GM23338 (cell line): ENCODE measurements around the gene PLEKHJ1. TPM values are rescaled to one million over a fixed set of nuclear protein-coding genes. Genes with fewer than 3 reads are reported as not detected.

ENCODE experiments used
- ATAC-seq: fragments of 200-7000 bp; cut with Tn5 transposase; 3 replicates; pipeline ENCODE4 v1.9.1; 2020
- DNase-seq: peaks from one replicate; pipeline ENCODE4 v3.0.0-alpha.2; 2015; ENCODE audit warnings: low spot score
- H2AFZ ChIP-seq: fragments of 200-600 bp; sonication (generic); 2 replicates; pipeline ENCODE4 v1.8.0; 2016; ENCODE audit warnings: antibody characterized with exemption, mild to moderate bottlenecking, moderate library complexity
- H3F3A ChIP-seq: fragments of 200-600 bp; sonication (generic); replicated peaks from 2 replicates; pipeline ENCODE4 v1.8.0; 2017; ENCODE audit warnings: antibody characterized with exemption, mixed run types, low read depth
- H3K27ac ChIP-seq: fragments of 200-600 bp; sonication (generic); 2 replicates; pipeline ENCODE4 v1.6.1; 2016; ENCODE audit warnings: low read depth
- H3K27me3 ChIP-seq: fragments of 200-600 bp; sonication (generic); 2 replicates; pipeline ENCODE4 v1.8.0; 2016; ENCODE audit warnings: mild to moderate bottlenecking, mixed run types, moderate library complexity; ENCODE audit not compliant: insufficient read depth
- H3K36me3 ChIP-seq: fragments of 200-600 bp; sonication (generic); 2 replicates; pipeline ENCODE4 v1.8.0; 2016; ENCODE audit warnings: mild to moderate bottlenecking; ENCODE audit not compliant: insufficient read depth
- H3K4me1 ChIP-seq: fragments of 200-600 bp; sonication (generic); 2 replicates; pipeline ENCODE4 v1.8.0; 2016; ENCODE audit warnings: mild to moderate bottlenecking, moderate library complexity; ENCODE audit not compliant: insufficient read depth
- H3K4me2 ChIP-seq: fragments of 200-600 bp; sonication (generic); 2 replicates; pipeline ENCODE4 v1.7.1; 2017; ENCODE audit warnings: mixed run types
- H3K4me3 ChIP-seq: fragments of 200-600 bp; sonication (generic); 2 replicates; pipeline ENCODE4 v1.6.1; 2016; ENCODE audit warnings: mixed run types
- H3K79me2 ChIP-seq: fragments of 200-600 bp; sonication (generic); replicated peaks from 2 replicates; pipeline ENCODE4 v1.8.0; 2017; ENCODE audit warnings: mild to moderate bottlenecking; ENCODE audit not compliant: insufficient read depth
- H3K9me2 ChIP-seq: fragments of 200-600 bp; sonication (generic); 2 replicates; pipeline ENCODE4 v1.8.0; 2017; ENCODE audit not compliant: insufficient read depth
- H4K20me1 ChIP-seq: fragments of 200-600 bp; sonication (generic); replicated peaks from 2 replicates; pipeline ENCODE4 v1.8.0; 2017; ENCODE audit warnings: mild to moderate bottlenecking; ENCODE audit not compliant: insufficient read depth
- H3K27ac Mint-ChIP-seq: 2 replicates; pipeline ENCODE4 v1.8.0; 2020; ENCODE audit warnings: inconsistent platforms, mild to moderate bottlenecking, moderate library complexity, mixed read lengths
- H3K27me3 Mint-ChIP-seq: 3 replicates; pipeline ENCODE4 v1.8.0; 2022; ENCODE audit warnings: low read depth, mild to moderate bottlenecking, moderate library complexity, mixed read lengths, inconsistent platforms; ENCODE audit not compliant: insufficient read depth, poor library complexity
- H3K36me3 Mint-ChIP-seq: 3 replicates; pipeline ENCODE4 v1.8.0; 2021; ENCODE audit warnings: low read depth, mild to moderate bottlenecking, inconsistent platforms, moderate library complexity, mixed read lengths
- H3K4me1 Mint-ChIP-seq: 3 replicates; pipeline ENCODE4 v1.8.0; 2020; ENCODE audit warnings: mild to moderate bottlenecking, inconsistent platforms, mixed read lengths
- H3K4me3 Mint-ChIP-seq: 3 replicates; pipeline ENCODE4 v1.8.0; 2021; ENCODE audit warnings: moderate library complexity, mild to moderate bottlenecking, inconsistent platforms, mixed read lengths
- H3K9me3 Mint-ChIP-seq: 3 replicates; pipeline ENCODE4 v1.8.0; 2020; ENCODE audit warnings: moderate library complexity, mild to moderate bottlenecking, inconsistent platforms, mixed read lengths
- CREB1 ChIP-seq: fragments of 250-450 bp; sonication (Bioruptor Pico); IDR thresholded peaks from 2 replicates; pipeline ENCODE4 v1.5.0; 2020; ENCODE audit warnings: low read depth, mild to moderate bottlenecking, moderate library complexity
- CTCF ChIP-seq, 2 experiments: fragments of 200-600 bp in 1 of 2; sonication (generic) in 1 of 2; conservative IDR thresholded peaks; 2 replicates each; pipeline versions ENCODE4 v1.5.1 to v1.6.1; 2016 to 2017; ENCODE audit warnings: antibody characterized with exemption in 2 of 2, low read depth in 2 of 2, mild to moderate bottlenecking in 2 of 2, moderate library complexity in 1 of 2
- EZH2 ChIP-seq: fragments of 200-600 bp; sonication (generic); IDR thresholded peaks from one replicate; pipeline ENCODE4 v1.8.0; 2017; ENCODE audit warnings: antibody characterized with exemption, mild to moderate bottlenecking, low read depth; ENCODE audit not compliant: unreplicated experiment
- EZH2phosphoT487 ChIP-seq: fragments of 200-600 bp; sonication (generic); IDR thresholded peaks from one replicate; pipeline ENCODE4 v1.8.1; 2018; ENCODE audit warnings: antibody characterized with exemption; ENCODE audit not compliant: unreplicated experiment
- JUNB ChIP-seq: IDR thresholded peaks from one replicate; pipeline ENCODE4 v1.6.1; 2016; ENCODE audit warnings: antibody characterized with exemption; ENCODE audit not compliant: unreplicated experiment
- NANOG ChIP-seq: IDR thresholded peaks from 2 replicates; pipeline ENCODE4 v1.6.1; 2016; ENCODE audit warnings: antibody characterized with exemption, borderline replicate concordance
- POLR2AphosphoS5 ChIP-seq: IDR thresholded peaks from 2 replicates; pipeline ENCODE4 v1.6.1; 2016; ENCODE audit warnings: antibody characterized with exemption, low read depth
- REST ChIP-seq: IDR thresholded peaks from one replicate; pipeline ENCODE4 v1.6.1; 2018; ENCODE audit warnings: antibody characterized with exemption; ENCODE audit not compliant: unreplicated experiment
- STAT1 ChIP-seq: IDR thresholded peaks from one replicate; pipeline ENCODE4 v1.6.1; 2016; ENCODE audit warnings: antibody characterized with exemption; ENCODE audit not compliant: unreplicated experiment
- ZNF114 ChIP-seq: fragments of 250-450 bp; sonication (Bioruptor Pico); IDR thresholded peaks from 2 replicates; pipeline ENCODE4 v1.5.0; 2020; ENCODE audit warnings: mild to moderate bottlenecking, moderate library complexity
- ZNF462 ChIP-seq: fragments of 250-450 bp; sonication (Bioruptor Pico); IDR thresholded peaks from 2 replicates; pipeline ENCODE4 v1.5.0; 2020; ENCODE audit warnings: mild to moderate bottlenecking, moderate library complexity
- long read RNA-seq: library from polyadenylated mRNA; unstranded; transcript quantifications from one replicate; pipeline ENCODE4 v2.0.0, GENCODE V29; 2020; ENCODE audit not compliant: unreplicated experiment
- polyA plus RNA-seq: library from polyadenylated mRNA; unstranded; fragments of >200 nt; fragmentation: Nextera tagmentation; extraction: Ambion mirVana; gene quantifications from 2 replicates; pipeline ENCODE4 v1.2.1, GENCODE V29; 2016
- total RNA-seq: library from RNA; depleted of rRNA; stranded (reverse); fragments of >200 nt; shearing (Covaris generic); gene quantifications from 2 replicates; pipeline ENCODE4 v1.2.3, GENCODE V29; 2014; rRNA removed
- TF ChIP-seq, protein P1 (sequence below): IDR thresholded peaks from 2 replicates; pipeline ENCODE4 v1.6.1; 2016; ENCODE audit warnings: antibody characterized with exemption

PLEKHJ1 gene
- total RNA-seq (175 and 210 TPM in 2 replicates), polyA plus RNA-seq (142 and 146 TPM in 2 replicates)
- long read RNA-seq, transcript PLEKHJ1-206 (5 exons, 1,311 nt) = minor isoform, 7 of 217 reads
- long read RNA-seq, transcript PLEKHJ1-201 (6 exons, 1,206 nt) = major isoform, 198 of 217 reads
- long read RNA-seq, partial matches to known transcripts = 2 of 217 reads
- long read RNA-seq, other reads (novel, unspliced or antisense) = 7 of 217 reads

GRCh38 chr19:2236314-2237050, at the start of gene PLEKHJ1, which contains the start of gene SF3A2:
Gene PLEKHJ1 (minus strand): TSS chr19:2236329. CDS start chr19:2236248, 81 bp downstream.
Gene SF3A2 (plus strand): TSS chr19:2236824. CDS start chr19:2243419, 6,595 bp downstream.
- peak; percentile 98 for DNase-seq
- H3K4me3 ChIP-seq = peak within 1 kb of the TSS; percentile 96
- ATAC-seq = peak; percentile 73
- H3K9me2 ChIP-seq = no peaks in the 10 kb centered on the region
- peaks cover 26% of the 10 kb centered on the region; the same call in 1 of the 2 replicates for H3F3A ChIP-seq
- peak within 1 kb of the TSS; percentile 94 for H3K27ac ChIP-seq
- H3K4me1 ChIP-seq = peaks cover 32% of the 10 kb centered on the region
- peaks cover 22% of the 10 kb centered on the region for H3K27me3 Mint-ChIP-seq
- peaks cover 41% of the 10 kb centered on the region for H4K20me1 ChIP-seq
- H3K27me3 ChIP-seq = no peaks in the 10 kb centered on the region
- peak within 1 kb of the TSS; percentile 97 for H3K4me2 ChIP-seq
- H3K4me1 Mint-ChIP-seq = peaks cover 42% of the 10 kb centered on the region
- H3K9me3 Mint-ChIP-seq = peaks cover 15% of the 10 kb centered on the region; the same call in 2 of the 3 replicates
- peak within 1 kb of the TSS; percentile 99 for H3K27ac Mint-ChIP-seq
- no peaks in the 10 kb centered on the region for H3K36me3 ChIP-seq
- peak within 1 kb of the TSS; percentile 90 for H2AFZ ChIP-seq
- peaks cover 43% of the 10 kb centered on the region for H3K36me3 Mint-ChIP-seq
- H3K4me3 Mint-ChIP-seq = peak within 1 kb of the TSS; percentile 98
- TF ChIP-seq NANOG (no peak), JUNB (no peak), STAT1 (no peak), ZNF462 (CRISPR knock-in tag) (no peak), EZH2phosphoT487 (no peak), ZNF114 (CRISPR knock-in tag) (no peak), CTCF (conservative IDR thresholded peaks at IDR 0.05; ENCODE audit: low read depth in 2 of 2) (peak; percentile 81 to 96), REST (no peak), EZH2 (no peak), CREB1 (CRISPR knock-in tag) (peak; percentile 51), POLR2AphosphoS5 (peak; percentile 88)
- TF ChIP-seq, protein P1, sequence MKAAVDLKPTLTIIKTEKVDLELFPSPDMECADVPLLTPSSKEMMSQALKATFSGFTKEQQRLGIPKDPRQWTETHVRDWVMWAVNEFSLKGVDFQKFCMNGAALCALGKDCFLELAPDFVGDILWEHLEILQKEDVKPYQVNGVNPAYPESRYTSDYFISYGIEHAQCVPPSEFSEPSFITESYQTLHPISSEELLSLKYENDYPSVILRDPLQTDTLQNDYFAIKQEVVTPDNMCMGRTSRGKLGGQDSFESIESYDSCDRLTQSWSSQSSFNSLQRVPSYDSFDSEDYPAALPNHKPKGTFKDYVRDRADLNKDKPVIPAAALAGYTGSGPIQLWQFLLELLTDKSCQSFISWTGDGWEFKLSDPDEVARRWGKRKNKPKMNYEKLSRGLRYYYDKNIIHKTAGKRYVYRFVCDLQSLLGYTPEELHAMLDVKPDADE = no peak; the same call in 1 of the 2 replicates
- H3K79me2 ChIP-seq = peaks cover 66% of the 10 kb centered on the region
